ENCODE data around the gene NACC2. TPM values are rescaled to one million over a fixed set of nuclear protein-coding genes. Genes with fewer than 3 reads are reported as not detected.

Gene NACC2
- total and polyA plus RNA-seq, 9 of the 15 experiments (the other 6 are each of a cell fraction or from before 2014, with no cell fraction given) = 0.70 to 25.1 (median 5.6) TPM

DNA sequence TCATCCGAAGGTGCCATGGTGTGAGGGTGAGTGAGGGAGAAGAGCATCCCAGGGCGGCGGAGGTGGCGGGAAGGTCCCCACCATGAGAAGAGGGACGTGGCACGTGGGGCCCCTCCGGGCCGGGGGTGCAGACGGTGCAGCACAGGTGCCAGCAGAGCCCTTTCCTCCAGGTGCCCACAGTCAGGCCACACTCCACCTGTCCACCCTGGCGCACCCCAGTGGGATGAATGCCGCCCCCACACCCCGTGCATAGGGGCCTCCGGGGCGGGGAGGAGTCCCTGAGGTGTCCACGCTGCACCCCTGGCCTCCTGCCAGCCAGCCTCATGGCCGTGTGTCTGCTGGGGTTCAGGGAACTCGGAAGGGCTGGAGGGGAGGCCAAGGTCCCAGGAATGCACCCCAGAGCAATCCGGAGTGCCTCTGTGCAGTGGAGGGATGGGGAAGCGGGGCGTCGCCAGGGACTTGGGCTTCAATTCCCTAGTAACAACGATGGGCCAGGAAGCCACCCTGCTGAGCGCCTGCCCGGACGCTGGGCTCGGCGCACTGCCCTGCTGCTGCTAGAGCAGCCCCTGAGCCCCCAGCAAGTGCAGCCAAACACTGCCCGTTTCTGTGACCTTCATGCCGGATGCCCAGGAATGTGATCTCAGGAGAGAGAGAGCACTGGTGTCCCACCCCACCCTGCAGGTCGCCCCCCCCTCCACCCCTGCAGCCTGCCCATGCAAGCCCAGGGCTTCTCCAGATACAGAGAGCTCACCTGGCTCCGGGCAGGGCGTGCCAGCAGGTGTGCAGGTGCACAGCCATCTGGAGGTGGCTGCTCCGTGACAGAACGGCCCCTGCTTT lies 8.8 kb upstream of the NACC2 start:
- H2AFZ ChIP-seq (ENCODE audit: low read depth, low read length) = no peak overlapping the region
- FAIRE-seq (no peak), DNase-seq (ENCODE audit: extremely low read depth in 1 of 4, low spot score in 3 of 4) (no peak), ATAC-seq (no peak)
- ChIA-PET POLR2A (interaction anchor here (0.6 to 1.1 kb wide), 3 partner anchors 8 to 575 kb away, joined by 3 to 4 read pairs (median 3); no protein-coding TSS in a partner anchor), CTCF (ENCODE audit: low intra/inter-chr PET ratio) (no interaction called here)
- H3K27me3 ChIP-seq (ENCODE audit: control insufficient read depth in 2 of 2, insufficient read depth in 2 of 2, low read length in 2 of 2) = no peaks in the 10 kb centered on the region
- H3K9ac ChIP-seq (ENCODE audit: insufficient read depth in 1 of 2, low read depth in 2 of 2, low read length in 2 of 2) = peak overlapping the region in 1 of 2 experiments; percentile 79; a peak in 1 of 4 replicates
- H3K4me3 ChIP-seq = no peak overlapping the region
- intact Hi-C loops (cut with micrococcal nuclease) = no loop called here
- no peaks in the 10 kb centered on the region for H3K9me3 ChIP-seq (replicated peaks; ENCODE audit: control insufficient read depth, insufficient read depth, low read depth, low read length)
- TF ChIP-seq YY1 (IDR thresholded peaks at IDR 0.05; ENCODE audit: borderline replicate concordance in 1 of 3, control insufficient read depth in 1 of 3, extremely low read depth in 1 of 3, insufficient read depth in 3 of 3, insufficient read length in 1 of 3, insufficient replicate concordance in 2 of 3, low read depth in 1 of 3, low read length in 2 of 3) (no peak), ZNF324 (CRISPR knock-in tag; IDR thresholded peaks at IDR 0.05) (no peak), ZNF561 (CRISPR knock-in tag; conservative IDR thresholded peaks at IDR 0.05) (no peak), ZNF586 (CRISPR knock-in tag; conservative IDR thresholded peaks at IDR 0.05) (no peak), GABPB1 (CRISPR knock-in tag; IDR thresholded peaks at IDR 0.05) (no peak), NFIC (IDR thresholded peaks at IDR 0.05) (peak; percentile 78), EGR1 (conservative IDR thresholded peaks at IDR 0.05) (0 out of 2 replicates have a peak, but pooled peaks have one; percentile 23)
- H3K36me3 ChIP-seq (ENCODE audit: control insufficient read depth, insufficient read depth, low read length) = no peaks in the 10 kb centered on the region
- no peak overlapping the region for H3K27ac ChIP-seq (ENCODE audit: extremely low read depth, low read depth, low read length)
- in situ Hi-C loops (cut with MboI) = no loop called here
- WGBS (ENCODE audit: insufficient coverage, low coverage, missing lambda C conversion rate) = 63% methylated on average over 27 of the region's 34 CpGs
- no peaks in the 10 kb centered on the region; the same call in 2 of the 3 replicates for H3K79me2 ChIP-seq (ENCODE audit: control insufficient read depth, insufficient read depth, low read length)
- H3K9me1 ChIP-seq (ENCODE audit: control insufficient read depth, insufficient read depth, low read length) = no peaks in the 10 kb centered on the region
- no peaks in the 10 kb centered on the region for H4K20me1 ChIP-seq (replicated peaks; ENCODE audit: control insufficient read depth, insufficient read depth, low read length)
- BruUV-seq (replicated peaks) = no TSS peak
- H3K4me1 ChIP-seq (replicated peaks in 1 of 2; ENCODE audit: control insufficient read depth in 2 of 2, insufficient read depth in 2 of 2, low read length in 2 of 2) = peaks cover 41 to 86% of the 10 kb centered on the region in 2 experiments
- H3K4me2 ChIP-seq (ENCODE audit: insufficient read depth, low read length) = no peak overlapping the region

Data from K562 (cell line).